Activated T-cell treated with anti-CD3 and anti-CD28 coated beads for 4 hours (primary cell): ENCODE results near the gene WDFY3.

Source experiments
- DNase-seq: peaks from one replicate; pipeline ENCODE4 v3.0.0-alpha.2; 2020

The WDFY3 gene

DNA sequence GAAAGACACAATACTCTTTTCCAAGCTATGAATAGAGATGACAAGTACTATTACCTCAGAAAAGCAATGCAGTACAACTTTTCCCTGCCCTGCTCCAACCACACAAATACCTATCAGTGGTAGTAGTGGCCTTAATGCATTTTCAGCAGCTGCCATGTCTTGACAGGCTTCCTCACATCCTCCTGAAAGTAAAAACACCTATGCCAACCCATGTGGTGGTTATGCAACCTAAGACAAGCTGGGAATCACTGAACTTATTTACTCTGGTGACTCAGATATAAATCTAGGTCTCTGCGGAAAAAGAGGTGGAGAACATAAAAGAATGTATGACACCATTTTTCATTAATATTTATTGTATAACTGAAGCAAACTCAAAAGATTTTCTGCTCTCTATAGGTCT, 14.5 kb downstream of the WDFY3 start:
- DNase-seq, result no peak

GRCh38 chr4:84948056-84948455, 18.4 kb downstream of the WDFY3 start:
- DNase-seq, result no peak

- no peak for DNase-seq
Measured at GRCh38 chr4:84944947-84945346, 21.5 kb downstream of the WDFY3 start.

DNA sequence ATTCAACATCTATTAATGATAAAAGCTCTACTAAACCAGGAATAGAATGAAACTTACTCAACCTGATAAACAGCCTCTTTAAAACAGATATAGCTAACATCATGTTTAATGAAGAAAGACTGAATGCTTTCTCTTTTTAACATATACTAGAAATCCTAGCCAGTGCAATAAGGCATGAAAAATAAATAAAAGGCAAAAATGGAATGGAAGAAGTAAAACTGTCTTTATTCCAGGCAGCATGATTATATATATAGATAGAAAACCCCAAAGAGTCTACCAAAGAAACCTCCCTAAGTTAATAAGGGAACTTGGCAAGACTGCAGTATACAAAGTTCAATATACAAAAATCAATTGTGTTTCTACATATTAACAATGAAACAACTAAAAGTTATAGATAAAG, 25.5 kb downstream of the WDFY3 start:
- DNase-seq, result no peak

- DNase-seq, result no peak
Measured at GRCh38 chr4:84939113-84939512, 27.4 kb downstream of the WDFY3 start.

DNA sequence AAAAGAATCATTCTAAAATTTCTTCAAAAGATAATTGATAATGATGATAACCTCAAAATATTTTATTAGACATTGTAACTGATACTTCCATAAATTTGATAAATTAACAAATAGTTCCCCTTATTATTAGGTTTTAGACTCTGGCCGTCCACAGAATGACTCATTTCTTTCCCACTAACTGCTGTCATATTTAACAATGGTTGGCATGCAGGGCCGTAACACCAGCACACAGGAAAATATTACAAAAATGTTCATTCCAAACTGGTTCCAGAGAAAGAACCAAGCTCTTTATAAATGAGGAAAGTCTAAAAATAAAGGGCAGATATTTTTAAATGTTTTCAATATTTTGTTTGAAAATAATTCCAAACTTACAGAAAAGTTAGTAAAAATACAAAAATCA, 28.2 kb downstream of the WDFY3 start:
- no peak for DNase-seq

DNA sequence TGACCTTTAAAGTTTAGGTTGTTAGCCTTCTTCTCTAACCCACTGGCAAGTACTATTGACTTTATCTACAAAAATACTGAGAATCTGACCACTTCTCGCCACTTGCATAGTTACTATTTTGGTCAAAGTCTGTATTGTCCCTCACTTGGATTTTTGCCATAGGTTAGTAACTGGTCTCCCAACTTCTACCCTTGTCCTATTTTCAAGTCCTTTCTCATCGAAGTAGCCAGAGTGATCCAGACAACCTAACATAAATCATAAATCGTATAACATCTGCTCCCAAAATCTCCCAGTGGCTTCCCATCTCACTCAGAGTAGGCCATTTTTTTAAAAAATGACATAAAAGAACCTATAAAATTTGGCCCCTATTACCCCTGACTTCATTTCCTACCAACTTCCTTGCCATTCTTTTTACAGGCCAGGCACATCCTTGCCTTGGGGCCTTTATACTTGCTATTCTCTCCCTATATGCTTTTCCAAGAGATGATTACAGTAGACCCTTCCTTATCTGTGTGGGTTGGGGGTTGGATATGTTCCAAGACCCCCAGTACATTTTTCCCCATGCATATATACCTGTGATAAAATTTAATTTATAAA, 29.0 kb downstream of the WDFY3 start:
- no peak for DNase-seq

- DNase-seq, result no peak
Measured at GRCh38 chr4:84936123-84936522, 30.4 kb downstream of the WDFY3 start.

DNA sequence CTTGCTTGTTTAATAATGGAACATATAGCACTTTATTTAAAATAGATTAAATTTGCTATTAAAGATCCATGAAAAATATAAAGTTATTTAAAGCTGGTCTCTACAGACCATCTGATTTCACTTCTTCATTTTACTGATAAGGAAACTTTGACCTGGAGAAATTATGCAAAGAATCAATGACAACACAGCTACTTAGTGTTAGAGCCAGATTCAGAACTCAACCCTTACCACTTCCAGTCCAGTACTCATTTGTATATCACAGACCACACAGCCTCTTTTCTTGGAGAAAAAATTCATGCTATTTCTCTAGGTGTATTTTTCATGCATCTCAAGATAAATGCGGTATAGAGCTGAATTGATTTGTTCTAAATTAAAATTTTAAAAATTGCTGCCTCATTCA, 34.0 kb downstream of the WDFY3 start:
- DNase-seq, result no peak

DNA sequence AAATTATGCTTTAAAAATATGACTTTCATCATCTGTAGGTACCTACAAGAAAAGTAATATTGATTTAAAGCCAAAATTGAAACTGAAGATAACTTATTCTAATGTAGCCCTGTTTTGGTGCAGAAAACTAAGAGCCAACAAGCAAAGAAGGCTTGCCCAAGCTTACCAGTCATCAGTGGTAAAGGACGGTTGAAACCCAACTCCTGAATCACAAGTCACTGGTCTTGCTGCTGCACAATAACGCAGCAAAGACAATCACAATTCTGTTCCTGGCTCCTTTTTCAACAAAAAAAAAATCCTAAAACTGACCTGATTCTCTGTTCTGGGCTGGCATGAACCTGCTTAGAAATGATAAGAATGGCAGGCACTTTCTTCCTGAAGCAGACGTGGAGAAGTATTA, 34.5 kb downstream of the WDFY3 start:
- DNase-seq, result no peak

- DNase-seq, result no peak
Measured at GRCh38 chr4:84931274-84931673, 35.2 kb downstream of the WDFY3 start.

GRCh38 chr4:84928089-84928488, 38.4 kb downstream of the WDFY3 start:
- no peak for DNase-seq

DNA sequence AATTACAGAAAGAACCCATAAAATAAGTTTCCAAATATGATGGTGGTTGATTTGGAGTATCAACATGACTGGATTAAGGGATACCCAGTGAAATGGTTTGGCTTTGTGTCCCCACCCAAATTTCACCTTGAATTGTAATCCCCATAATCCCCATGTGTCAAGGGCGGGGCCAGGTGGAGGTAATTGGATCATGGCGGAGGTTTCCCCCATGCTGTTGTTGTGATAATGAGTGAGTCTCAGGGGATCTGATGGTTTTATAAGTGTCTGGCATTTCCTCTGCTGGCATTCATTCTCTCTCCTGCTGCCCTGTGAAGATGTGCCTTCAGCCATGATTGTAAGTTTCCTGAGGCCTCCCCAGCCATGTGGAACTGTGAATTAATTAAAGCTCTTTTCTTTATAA, 39.1 kb downstream of the WDFY3 start:
- no peak for DNase-seq

- no peak for DNase-seq
Measured at GRCh38 chr4:84925558-84925957, 40.9 kb downstream of the WDFY3 start.

- no peak for DNase-seq
Measured at GRCh38 chr4:84924434-84924833, 42.1 kb downstream of the WDFY3 start.

GRCh38 chr4:84920617-84921016, 45.9 kb downstream of the WDFY3 start:
- DNase-seq, result no peak

DNA sequence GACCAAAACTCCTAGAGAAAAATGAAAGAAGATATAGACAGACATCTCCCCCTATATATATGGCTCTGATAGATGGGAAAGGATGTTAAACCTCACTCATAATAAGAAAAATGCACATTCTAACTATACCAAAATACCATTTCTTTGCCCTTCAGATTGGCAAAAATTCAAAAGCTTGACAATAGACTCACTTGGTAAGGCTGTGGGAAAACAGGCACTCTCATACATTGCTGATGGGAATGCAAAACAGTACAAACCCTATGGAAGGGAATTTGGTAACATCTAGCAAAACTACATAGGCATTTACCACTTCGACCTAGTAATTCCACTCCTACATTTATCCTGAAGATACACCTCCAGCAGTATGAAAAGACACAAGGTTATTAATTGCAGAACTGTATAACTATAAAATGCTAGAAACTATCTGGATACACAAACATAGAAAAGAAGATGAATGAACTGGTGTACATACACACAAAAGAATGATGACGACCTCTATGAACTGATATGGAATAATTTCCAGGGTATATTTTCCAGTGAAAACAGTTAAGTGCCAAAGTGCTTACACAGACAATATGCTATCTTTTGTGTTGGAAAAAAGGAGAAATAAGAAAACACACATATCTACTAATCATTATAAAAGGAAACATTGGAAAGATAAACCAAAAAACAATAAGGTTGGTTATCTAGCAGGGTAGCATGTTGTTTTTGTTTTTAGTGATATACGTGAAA, 48.5 kb downstream of the WDFY3 start:
- DNase-seq, result no peak

- DNase-seq, result no peak
Measured at GRCh38 chr4:84917086-84917821, 49.2 kb downstream of the WDFY3 start.

- DNase-seq, result no peak
Measured at GRCh38 chr4:84916227-84916626, 50.3 kb downstream of the WDFY3 start.

DNA sequence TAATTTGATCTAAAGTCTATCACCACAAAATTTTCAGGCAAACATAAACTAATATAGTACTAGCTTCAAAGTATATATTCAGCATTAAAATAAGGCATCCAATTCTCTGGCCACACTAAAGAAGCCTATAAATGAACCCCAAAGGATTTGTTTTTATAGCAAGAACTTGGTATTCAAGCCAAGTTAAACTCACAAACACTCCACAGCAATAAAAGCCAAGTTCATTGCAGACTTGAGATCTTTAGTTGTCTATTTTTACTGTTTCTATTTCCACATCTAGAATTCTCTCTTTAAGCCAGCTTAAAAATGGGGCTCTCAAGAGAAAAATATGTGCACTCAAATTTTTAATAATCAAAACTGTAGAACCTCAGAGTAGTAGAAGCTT, 51.1 kb downstream of the WDFY3 start:
- DNase-seq, result no peak

GRCh38 chr4:84914686-84915395, 51.6 kb downstream of the WDFY3 start:
- DNase-seq, result no peak

DNA sequence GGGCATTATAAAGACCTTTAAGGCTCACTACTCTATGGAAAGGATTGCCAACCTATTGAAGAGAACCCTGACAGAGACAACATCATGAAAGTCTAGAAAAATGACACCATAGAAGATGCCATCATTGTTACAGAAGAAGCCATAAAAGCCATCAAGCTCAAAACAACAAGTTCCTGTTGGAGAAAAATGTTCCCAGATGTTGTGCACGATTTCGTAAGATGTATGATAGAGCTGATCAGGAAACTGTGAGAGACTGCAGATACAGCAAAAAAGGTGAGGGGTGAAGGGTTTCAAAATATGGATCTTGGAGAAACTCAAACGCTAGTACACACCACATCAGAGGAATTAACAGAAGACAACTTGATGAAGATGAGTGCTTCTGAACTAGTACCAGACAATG, 53.3 kb downstream of the WDFY3 start:
- no peak for DNase-seq

DNA sequence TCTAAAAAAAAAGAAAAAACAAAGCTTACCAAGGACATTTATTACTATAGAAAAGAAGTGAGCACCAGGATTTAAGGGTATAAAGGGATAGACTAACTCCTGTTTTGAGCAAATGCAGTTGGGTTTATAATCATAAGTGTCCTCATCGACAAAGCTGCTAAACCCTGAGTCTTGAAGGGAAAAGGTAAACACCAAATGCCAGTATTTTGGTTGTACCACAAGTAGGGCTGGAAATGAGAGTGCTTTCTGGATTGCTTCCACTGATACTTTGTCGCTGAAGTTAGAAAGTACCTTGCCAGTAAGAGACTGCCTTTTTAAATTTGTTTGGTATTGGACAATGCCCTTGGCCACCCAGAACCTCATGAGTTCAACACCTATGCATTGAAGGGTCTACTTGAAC, 53.7 kb downstream of the WDFY3 start:
- no peak for DNase-seq

- DNase-seq, result no peak
Measured at GRCh38 chr4:84908876-84909275, 57.6 kb downstream of the WDFY3 start.
